Putamen (tissue), 1 donor: ENCODE results near the gene TLR6.

Experiments
- DNase-seq: peaks from one replicate; pipeline ENCODE4 v3.0.0-alpha.2; 2016; ENCODE audit warnings: low spot score

TLR6 gene

DNA sequence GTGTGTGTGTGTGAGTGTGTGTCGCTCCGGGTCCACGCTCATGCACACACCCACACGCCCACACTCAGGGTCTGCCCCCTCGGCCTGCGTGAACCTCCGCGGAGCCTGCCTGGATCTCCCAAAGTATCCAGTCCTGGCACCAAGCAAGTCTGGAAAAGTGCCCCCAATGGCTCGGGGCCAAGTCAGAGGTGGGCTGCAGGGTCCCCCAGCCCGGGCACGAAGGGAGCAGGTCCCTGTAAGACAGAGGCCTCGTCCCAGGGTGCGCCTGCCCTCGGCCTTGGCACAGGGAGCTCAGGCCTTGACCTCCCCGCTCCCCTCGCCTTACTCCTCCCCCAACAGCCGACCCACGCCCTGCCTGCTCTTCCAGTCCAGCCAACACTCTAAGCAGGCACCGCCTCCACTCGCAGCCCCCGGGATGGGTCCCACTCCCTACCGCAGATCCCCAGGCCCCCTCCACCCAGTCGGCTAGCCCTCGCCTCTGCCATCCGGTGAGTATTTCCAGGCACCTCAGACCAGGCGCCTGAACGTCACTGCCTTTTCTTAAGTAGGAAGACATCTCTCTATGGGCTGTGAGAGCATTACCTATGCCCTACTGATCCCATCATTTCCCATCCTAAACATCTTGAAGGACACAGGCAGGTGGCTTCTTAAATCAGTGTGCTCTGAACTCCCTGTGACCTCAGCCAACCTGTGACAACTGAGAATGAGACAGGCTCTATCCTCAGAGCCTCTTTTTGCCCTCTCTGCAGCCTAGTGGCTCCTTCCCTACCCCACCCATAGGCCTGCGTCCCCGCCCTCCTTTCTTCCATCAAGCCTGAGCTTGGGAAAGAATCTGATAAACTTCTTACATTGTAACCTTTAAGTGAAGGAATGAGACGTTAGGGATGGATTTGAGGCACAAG lies 11.7 kb upstream of the TLR6 start:
- no peak for DNase-seq

DNA sequence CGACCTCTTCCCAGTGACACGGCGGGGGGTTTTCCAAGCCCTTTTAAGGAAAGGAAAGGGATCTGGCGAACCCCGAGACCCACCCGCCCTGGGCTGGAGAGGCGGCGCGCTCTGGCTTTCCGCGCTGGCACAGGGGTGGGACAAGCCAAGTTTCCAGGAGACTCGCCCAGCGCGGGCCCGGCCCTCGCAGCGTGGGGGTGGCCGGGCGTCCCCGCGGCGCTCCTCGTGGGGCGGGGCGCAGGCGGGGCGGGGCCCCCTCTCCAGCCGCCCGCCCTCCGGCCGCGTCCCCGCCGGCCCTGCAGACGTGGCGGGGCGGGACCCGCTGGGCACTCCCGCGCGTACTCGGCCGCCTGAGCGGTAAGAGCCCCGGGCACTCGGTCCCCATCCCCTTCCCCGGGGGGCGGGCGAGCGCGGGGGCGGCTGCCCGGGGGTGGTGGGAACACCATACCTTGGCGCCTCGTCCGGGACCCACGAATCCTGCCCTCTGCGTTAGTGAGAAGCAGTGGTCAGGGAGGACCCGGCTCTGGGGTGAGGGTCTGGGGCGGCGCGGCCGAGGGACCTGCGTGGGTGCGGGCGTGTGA lies 11.0 kb upstream of the TLR6 start, which contains the start of gene FAM114A1:
FAM114A1 (plus strand) TSS at position 329 of the 581 bp plus-strand sequence. CDS start 10,273 bp downstream, outside the sequence.
- DNase-seq = peak; percentile 82

DNA sequence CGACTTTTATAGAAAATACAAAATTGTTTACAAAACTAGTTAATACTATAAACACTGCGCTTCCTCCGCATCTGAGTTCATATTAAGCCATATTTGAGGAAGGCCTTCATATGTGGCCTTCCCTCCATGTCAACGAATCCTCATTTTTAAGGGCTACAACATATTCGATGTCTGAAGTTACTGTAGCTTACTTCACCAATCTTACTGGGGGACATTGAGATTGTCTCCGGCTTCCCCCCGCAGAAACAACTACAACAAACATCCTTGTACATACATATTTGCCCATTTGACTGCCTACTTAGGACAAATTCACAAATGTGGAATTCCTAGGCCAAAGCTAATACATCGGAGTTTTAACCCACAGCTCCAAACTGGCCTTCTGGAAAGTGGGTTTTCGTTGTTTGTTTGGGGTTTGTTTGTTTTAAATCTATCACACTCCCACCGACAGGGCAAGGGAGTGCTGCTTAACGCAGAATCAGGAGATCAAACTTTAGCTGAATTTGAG lies 10.4 kb upstream of the TLR6 start:
- DNase-seq = no peak

DNA sequence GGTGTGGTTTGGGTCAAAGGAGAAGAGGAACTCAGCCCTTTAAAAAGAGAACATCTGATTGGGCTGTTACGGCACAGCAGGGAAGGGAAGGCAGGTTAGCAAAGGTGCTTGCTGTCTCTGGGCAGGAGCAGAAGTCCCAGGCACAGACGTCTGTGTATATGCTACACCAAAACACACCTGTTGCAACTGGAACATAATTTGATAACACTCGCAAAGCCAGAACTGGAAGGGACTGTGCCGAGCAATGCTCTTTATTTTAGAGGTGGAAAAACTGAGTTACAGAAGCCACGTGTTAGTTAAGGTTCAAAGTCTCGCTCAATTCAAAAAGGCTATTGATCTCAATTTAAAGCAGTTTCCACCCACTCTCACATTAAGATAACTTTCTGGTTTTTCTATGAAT lies 8.8 kb upstream of the TLR6 start:
- DNase-seq = no peak

DNA sequence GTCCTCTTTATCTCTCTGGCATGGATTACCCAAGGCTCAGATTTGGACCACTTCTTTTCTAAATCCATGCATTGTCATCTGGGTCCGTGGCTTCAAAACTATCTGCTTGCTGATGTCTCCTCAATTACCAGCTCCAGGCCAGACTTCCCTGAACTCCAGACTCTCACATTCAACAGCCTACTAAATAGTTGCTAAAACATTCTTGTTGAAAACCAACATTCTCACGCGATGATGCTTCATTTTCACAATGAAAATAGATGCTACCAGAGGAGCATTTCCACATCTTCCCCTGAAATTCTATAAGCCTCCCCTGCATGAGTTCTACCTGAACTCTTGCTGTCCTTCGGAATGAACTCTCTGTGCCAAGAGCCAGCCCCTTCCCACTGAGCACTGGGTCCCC lies 5.2 kb upstream of the TLR6 start:
- DNase-seq = no peak

DNA sequence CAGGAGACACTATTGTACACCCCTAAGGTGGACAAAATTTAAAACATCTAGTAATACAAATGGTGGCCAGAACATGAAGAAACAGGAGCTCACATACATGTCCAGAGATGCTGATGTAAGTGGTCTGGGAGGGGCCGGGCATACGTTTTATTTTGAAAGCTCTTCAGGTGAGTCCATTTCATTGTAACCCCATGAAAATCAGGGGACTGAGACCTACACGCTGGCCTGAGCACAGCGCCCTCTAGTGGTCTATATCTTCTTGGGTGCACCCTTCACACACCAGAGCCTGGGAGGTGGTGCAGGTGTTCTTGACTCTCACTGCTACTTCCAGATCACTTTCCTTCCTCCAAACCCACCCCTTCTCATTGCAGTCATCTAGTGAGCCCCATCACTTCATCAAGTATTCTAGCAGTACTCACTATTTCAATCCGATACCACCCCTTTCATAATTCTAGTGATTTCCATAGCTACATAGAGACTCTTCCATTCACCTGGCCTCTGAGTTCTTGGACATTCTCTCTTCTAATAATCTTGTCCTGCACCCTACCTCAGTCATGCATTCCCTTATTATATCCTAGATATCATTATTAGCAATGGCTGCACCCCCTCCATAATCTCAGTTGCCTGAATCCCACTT lies 4.3 kb upstream of the TLR6 start:
- no peak for DNase-seq

DNA sequence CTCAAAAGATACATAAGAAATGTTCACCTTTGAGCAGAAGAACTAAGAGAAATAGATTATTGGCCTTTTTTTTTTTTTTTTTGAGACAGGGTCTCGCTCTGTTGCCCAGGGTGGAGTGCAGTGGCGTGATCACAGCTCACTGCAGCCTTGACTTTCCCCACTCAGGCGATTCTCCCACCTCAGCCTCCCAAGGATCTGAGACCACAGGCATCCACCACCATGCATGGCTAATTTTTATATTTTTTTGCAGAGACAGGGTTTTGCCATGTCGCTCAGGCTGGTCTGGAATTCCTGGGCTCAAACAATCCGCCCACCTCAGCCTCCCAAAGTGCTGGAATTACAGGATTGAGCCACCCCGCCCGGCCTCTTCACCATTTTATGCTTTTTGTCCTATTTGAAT lies 2.9 kb upstream of the TLR6 start:
- DNase-seq = no peak

DNA sequence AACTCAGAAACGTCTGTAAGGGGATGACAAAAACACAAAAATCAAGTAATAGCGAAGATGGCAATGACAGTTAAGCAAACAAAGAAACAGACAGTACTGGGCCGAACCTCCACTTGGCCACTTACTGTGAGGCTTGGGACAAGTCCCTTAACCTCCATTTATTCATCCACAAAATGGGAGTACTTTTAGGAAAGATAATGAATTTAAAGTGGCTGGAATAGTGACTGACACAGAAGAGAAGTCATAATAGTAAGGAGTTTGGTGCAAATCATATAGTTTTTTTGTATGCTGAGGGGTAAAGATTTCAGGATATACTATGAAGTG lies 1.4 kb upstream of the TLR6 start:
- DNase-seq = no peak

DNA sequence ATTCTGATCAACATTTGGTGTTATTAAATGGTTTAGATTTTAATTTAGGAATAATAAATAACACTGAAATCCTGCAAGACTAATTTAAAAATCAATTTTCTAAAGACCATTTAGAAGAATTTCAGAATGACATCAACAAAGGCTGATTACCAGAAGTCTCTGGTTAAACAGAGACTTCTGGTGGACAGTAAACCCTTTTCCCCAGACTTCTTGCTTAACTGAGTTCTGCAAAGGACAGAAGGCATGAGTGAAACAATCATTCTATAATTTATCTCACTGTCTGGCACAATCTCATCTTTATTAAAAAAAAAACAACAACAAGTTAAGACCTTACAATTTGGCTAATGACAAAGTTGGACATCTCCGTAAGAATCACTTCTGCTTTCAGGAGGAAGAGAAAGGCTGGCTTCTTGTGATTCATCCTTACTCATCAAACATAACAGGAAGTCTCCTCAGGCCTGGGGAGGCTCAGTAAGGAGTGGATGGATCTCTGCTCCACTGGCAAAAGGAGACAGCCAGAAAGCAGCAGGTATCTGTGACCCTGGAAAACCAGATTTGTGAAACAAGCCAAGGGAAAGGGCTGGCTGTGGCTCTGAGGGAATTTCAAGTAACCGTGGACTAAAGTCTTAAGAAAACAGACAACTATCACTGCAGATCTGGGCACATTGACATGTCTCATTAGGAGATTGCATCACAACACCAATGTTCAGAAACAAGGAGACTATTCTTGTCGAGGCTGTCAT lies 908 bp upstream of the TLR6 start:
- DNase-seq = peak; percentile 51

DNA sequence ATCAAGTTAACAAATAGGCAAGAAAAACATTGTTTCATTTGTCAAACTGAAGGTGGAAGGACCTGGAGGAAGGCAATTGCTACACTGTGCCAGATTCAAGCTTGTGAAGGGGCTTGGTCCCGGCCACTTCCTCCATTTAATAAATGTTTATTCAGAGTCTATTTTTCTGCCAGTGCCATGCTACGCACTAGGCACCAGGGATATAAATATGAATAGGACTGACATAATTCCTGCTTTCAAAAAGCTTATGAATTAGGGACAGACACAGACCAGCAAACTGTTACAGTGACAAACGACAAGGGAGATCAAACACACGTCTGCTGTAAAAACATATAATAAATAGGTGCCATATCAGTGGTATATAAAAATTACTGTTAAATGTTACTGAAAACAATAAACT lies 571 bp downstream of the TLR6 start:
- no peak for DNase-seq

DNA sequence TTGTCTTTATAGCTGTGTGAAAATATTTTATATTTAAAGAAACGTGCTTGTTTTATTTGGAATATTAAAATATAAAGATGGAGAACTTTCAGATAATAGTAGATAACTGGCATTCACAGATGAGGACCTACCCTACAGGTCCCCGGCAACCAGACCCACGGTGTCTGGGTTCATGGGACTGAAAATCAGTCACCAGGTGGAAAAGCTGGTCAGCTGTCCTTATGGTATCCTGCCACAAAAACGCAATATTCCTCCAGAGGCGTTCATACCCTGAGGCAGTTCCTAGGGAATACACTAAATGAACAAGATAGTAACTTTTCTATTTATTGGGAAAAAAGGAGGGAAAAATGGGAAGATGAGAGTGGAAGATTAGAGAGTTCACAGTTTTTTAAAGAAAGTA lies 1.2 kb downstream of the TLR6 start:
- DNase-seq = no peak

DNA sequence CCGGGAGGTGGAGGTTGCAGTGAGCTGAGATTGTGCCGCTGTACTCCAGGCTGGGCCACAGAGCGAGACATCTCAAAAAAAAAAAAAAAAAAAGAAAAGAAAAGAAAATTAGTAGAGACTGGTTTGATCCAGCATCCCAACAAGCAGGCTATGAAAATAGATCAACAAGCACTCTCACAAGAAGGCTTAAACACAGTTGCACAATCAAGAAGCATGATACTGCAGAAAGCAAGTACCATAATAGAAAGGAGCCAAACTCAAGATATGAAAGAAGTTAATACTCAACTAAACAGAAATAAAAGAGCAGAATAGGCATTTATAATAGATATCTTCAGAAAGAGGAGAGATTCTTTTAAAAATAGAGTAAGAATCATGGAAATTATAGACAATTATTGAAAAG lies 10.6 kb downstream of the TLR6 start:
- DNase-seq = no peak

DNA sequence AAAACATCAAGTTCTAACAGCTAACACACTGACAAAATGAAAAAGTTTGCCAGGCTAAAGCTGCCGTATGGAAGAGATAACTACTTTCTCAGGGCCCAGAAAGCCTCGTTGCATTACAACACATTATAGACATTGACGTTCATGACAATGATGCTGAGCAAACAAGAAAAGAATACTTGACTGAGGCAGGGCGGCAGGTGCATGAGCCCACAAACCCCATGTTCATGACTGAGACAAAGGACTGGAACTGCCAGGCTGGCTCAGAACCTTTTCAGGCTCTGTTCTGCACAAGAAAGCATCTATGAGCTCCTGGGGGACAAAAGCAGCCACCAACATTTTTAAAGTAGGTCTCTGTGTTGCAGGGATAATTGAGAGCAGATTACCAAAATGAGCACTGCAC lies 13.6 kb downstream of the TLR6 start:
- DNase-seq = no peak

DNA sequence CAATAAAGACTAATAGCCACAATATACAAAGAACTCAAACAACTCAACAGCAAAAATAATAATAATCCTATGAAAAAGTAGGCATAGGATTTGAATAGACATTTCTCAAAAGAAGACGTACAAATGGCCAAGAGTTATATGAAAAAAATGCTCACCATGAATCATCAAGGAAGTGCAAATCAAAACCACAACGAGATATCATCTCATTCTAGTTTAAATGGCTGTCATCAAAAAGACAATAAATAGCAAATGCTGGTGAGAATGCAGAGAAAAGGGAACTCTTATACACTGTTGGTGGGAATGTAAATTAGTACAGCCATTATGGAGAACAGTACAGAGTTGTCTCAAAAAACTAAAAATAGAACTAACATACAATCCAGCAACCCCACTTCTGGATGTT lies 18.8 kb downstream of the TLR6 start:
- no peak for DNase-seq

DNA sequence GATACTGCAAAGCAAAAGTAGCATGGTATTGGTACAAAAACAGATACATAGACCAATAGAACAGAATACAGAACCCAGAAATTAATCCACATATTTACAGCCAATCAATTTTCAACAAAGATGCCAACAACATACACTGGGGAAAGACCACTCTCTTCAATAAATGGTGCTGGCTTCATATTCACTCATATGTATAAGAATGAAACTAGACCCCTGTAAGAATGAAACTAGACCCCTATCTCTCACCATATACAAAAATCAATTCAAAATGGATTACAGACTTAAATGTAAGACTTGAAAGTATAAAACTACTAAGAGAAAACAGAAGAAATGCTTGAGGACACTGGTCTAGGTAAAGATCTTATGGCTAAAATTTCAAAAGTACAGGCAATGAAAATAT lies 19.3 kb downstream of the TLR6 start:
- DNase-seq = no peak

DNA sequence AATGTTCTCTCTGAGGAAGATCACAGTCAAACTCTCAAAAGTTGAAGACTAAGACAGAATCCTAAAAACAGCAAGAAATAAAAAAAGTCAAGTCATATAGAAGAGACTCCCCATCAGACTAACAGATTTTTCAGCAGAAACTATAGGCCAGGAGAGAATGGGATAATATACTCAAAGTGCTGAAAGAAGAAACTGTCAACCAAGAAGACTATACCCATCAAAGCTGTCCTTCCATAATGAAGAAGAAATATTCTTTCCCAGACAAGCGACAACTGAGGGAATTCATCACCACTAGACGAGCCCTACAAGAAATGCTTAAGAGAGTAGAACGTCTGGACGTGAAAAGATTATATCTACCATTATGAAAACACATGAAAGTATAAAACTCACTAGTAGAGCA lies 22.0 kb downstream of the TLR6 start:
- DNase-seq = no peak

DNA sequence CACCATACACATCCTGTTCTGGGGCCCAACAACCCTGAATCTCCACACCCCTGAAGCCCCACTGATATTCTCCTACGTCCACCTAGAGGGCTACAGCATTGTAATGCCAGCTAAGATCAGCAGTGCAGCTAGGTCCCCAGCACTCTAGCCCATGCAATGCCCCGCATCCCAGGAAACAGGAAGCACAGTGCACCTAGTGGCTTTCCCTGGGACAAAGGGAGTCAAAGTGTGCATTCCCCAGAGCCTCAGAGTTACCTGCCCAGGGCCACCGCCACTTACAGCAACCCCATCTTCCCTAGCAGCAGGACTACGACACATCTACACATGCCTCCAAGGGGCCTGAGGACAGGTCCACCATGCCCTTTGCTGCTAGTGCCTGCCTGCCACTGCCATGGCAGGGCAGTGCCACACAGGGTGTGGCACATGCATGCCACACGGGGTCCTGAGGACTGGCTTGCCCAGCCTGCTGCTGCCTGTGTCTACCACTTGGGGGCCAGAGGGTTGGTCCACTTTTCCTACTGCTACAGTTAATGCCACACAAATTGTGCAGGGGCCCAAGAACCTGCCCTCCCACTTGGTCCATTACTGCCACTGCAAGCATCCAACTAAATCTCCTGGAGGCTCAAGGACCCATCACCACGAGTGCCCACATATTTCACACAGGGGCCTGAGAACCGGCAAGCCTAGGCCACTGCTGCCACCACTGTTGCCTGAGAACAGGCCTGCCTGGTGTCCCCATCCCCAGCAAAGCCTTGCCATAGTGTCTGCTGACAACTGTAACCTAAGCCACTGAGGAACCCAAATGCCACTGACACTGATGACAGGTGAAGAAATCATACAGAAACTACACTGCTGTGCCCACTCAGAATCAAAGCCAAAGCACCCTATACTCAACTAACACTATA lies 23.7 kb downstream of the TLR6 start:
- DNase-seq = no peak

DNA sequence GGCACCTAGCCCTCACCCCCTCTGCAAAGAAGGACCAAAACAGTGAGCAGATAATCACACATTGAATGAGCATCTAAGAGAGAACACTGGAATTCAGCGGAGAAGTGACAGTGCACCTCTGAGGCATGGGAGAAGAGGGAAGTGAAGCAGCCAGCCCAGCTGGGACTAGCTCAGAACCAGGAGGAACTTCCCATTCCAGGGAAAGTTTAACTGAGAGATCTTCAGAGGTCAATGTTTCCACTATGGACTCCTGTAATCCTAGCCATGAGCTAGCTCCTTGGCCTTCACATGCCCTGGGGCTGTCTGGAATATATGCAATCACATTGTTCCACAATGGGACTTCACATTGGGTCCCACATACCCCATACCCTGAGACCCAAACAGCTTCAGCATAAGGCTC lies 24.4 kb downstream of the TLR6 start:
- DNase-seq = no peak

DNA sequence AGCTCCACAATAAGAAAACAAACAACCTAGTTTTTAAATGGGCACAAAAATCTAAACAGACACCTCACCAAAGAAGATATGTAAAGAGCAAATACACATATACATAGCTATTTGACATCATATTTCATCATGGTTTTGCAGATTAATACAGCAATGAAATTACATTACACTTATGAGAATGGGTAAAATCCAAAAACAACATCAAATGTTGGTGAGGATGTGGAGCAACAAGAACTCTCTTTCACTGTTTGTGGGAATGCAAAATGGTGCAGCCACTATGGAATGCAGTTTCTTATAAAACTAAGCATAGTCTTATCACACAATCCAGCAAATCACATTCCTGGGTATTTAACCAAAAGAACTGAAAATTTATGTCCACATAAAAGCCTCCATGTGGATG lies 25.0 kb downstream of the TLR6 start:
- DNase-seq = no peak

DNA sequence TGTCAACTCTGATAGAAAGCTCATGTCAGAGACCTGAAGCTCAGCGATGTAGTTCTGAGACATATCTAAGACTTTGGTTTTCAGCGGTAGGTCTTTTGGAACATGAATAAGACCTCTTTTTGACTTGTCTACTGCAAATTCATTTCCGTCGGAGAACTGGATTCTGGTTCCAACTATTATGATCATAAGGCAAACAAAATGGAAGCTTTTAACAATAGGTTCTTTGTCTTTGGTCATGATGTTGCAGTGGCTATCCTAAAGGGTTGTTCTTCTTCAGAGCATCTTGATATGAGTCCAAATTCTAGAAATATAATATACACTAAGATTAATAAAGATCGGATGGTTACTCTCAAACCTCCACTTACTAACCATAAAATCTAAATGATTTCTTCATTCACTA lies 27.4 kb downstream of the TLR6 start:
- no peak for DNase-seq

DNA sequence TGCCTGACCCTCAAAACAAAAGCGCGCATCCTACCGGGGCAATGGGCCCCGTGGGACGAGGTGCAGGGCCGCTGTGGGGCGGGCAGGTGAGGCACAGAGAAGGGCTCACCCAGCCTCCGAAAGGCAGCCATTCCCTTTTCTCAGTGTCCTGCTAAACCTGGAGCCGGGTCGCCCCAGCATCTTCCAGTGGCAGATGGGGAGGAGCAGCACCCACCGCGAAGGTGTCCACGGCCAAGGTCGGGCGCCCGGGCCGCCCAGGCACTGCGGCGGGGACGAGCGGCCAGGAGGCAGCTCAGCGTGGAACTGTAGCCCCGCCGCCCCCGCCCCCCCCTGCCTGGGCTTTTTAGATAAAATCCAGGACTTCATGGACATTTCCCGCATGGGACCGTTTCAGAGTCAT lies 32.9 kb downstream of the TLR6 start:
- no peak for DNase-seq
